HepG2 (cell line): ENCODE results near the gene ZNF655. TPM values are rescaled to one million over a fixed set of nuclear protein-coding genes. Genes with fewer than 3 reads are reported as not detected.

Source experiments
- ATAC-seq: fragments of 200-7000 bp; cut with Tn5 transposase; 3 replicates; pipeline ENCODE4 v1.9.1; 2020; ENCODE audit warnings: mild to moderate bottlenecking, moderate library complexity
- BruUV-seq: library from RNA; stranded (reverse); fragments of 400-500 nt; replicated peaks from 2 replicates; lab custom pipeline; 2021; lab: Mats Ljungman, UMichigan
- CTCF ChIA-PET: fragments of 300-600 bp; formaldehyde crosslinking; extraction: SDS; loops from one replicate; lab custom pipeline; 2021; ENCODE audit warnings: low total read pairs, inconsistent platforms, low intra/inter-chr PET ratio; lab: Yijun Ruan, JAX
- POLR2A ChIA-PET: fragments of 350-600 bp; sonication (Branson Sonifier 250); formaldehyde crosslinking; loops from one replicate; lab custom pipeline; 2020; ENCODE audit warnings: antibody characterized with exemption, inconsistent platforms; lab: Yijun Ruan, JAX
- DNase-seq: peaks from one replicate; pipeline ENCODE4 v3.0.0-alpha.2; 2015; ENCODE audit warnings: low spot score
- FAIRE-seq: peaks from 3 replicates; lab custom pipeline; 2011; peaks lifted over from hg19 to GRCh38; lab: Jason Lieb, UNC
- H2AFZ ChIP-seq: one replicate; pipeline ENCODE4 v1.6.1; 2011; ENCODE audit warnings: low read length, inconsistent platforms
- H3K27ac ChIP-seq: fragments of 300-600 bp; 3 replicates; pipeline ENCODE4 v1.8.0; 2011; ENCODE audit warnings: mixed run types, mild to moderate bottlenecking, mixed read lengths, low read length, inconsistent platforms; ENCODE audit not compliant: insufficient read depth; ENCODE audit errors: extremely low read length
- H3K27me3 ChIP-seq, 2 experiments: fragments of 200-600 bp in 1 of 2; 2 replicates in 1 of 2; 3 replicates in 1 of 2; pipeline versions ENCODE4 v1.6.0 to v1.8.0; 2011; ENCODE audit warnings: low read length in 2 of 2, mild to moderate bottlenecking in 2 of 2, moderate library complexity in 2 of 2, inconsistent platforms in 1 of 2; ENCODE audit not compliant: insufficient read depth in 2 of 2, control insufficient read depth in 1 of 2
- H3K36me3 ChIP-seq, 2 experiments: fragments of 200-600 bp in 1 of 2; replicated peaks in 1 of 2; 2 replicates in 1 of 2; 3 replicates in 1 of 2; pipeline versions ENCODE4 v1.5.1 to v1.8.0; 2011; ENCODE audit warnings: low read length in 2 of 2, inconsistent platforms in 1 of 2; ENCODE audit not compliant: insufficient read depth in 2 of 2, control insufficient read depth in 1 of 2
- H3K4me1 ChIP-seq: 2 replicates; pipeline ENCODE4 v1.5.1; 2012; ENCODE audit warnings: low read length, inconsistent platforms; ENCODE audit not compliant: insufficient read depth
- H3K4me2 ChIP-seq: 2 replicates; pipeline ENCODE4 v1.6.0; 2011; ENCODE audit warnings: low read depth, low read length, inconsistent platforms
- H3K4me3 ChIP-seq, 3 experiments: fragments of 200-600 bp in 1 of 3; sonication (generic), shearing (Covaris generic) in 1 of 3; replicated peaks in 1 of 3; 2 replicates each; pipeline ENCODE4 v1.5.1; 2011 to 2016; ENCODE audit warnings: low read length in 3 of 3, inconsistent platforms in 2 of 3, low read depth in 2 of 3, mild to moderate bottlenecking in 2 of 3, control low read depth in 1 of 3, mixed read lengths in 1 of 3; ENCODE audit not compliant: insufficient read depth in 1 of 3
- H3K79me2 ChIP-seq: one replicate; pipeline ENCODE4 v1.6.1; 2011; ENCODE audit warnings: low read length, inconsistent platforms; ENCODE audit not compliant: insufficient read depth
- H3K9ac ChIP-seq: 2 replicates; pipeline ENCODE4 v1.6.0; 2011; ENCODE audit warnings: mild to moderate bottlenecking, low read depth, low read length, inconsistent platforms; ENCODE audit not compliant: insufficient read depth
- H3K9me3 ChIP-seq: 2 replicates; pipeline ENCODE4 v1.5.1; 2012; ENCODE audit warnings: mild to moderate bottlenecking, low read length
- H4K20me1 ChIP-seq: 2 replicates; pipeline ENCODE4 v1.6.0; 2011; ENCODE audit warnings: inconsistent platforms, mild to moderate bottlenecking, low read length, moderate library complexity; ENCODE audit not compliant: insufficient read depth
- DNMT3B ChIP-seq: conservative IDR thresholded peaks from 2 replicates; pipeline ENCODE4 v1.6.1; 2016; ENCODE audit warnings: missing biosample characterization, control low read depth
- ONECUT2 ChIP-seq: sonication (generic); formaldehyde crosslinking; IDR thresholded peaks from 2 replicates; pipeline ENCODE4 v1.4.0; 2020; ENCODE audit warnings: missing genetic modification reagents
- PAF1 ChIP-seq: IDR thresholded peaks from 2 replicates; pipeline ENCODE4 v1.6.1; 2016; ENCODE audit warnings: missing genetic modification reagents, missing compliant biosample characterization
- ZNF496 ChIP-seq: sonication (generic); formaldehyde crosslinking; IDR thresholded peaks from 2 replicates; pipeline ENCODE4 v1.8.1; 2023; ENCODE audit warnings: mild to moderate bottlenecking, moderate library complexity, missing genetic modification reagents; ENCODE audit not compliant: insufficient replicate concordance
- ZNF563 ChIP-seq: sonication (generic); formaldehyde crosslinking; IDR thresholded peaks from 2 replicates; pipeline ENCODE4 v1.8.0; 2022; ENCODE audit warnings: mild to moderate bottlenecking, moderate library complexity, missing genetic modification reagents
- ZNF569 ChIP-seq: sonication (generic); formaldehyde crosslinking; IDR thresholded peaks from 2 replicates; pipeline ENCODE4 v1.5.0; 2020; ENCODE audit warnings: mild to moderate bottlenecking, missing genetic modification reagents, moderate library complexity, borderline replicate concordance
- ZSCAN22 ChIP-seq: sonication (generic); formaldehyde crosslinking; IDR thresholded peaks from 2 replicates; pipeline ENCODE4 v1.4.0; 2020; ENCODE audit warnings: mild to moderate bottlenecking, missing genetic modification reagents
- WGBS: methylation state at CpG from one replicate; pipeline ENCODE4 v1.1.6; 2017; ENCODE audit warnings: low lambda C conversion rate; 5-methylcytosine and 5-hydroxymethylcytosine counted together
- in situ Hi-C: cut with HindIII; loops from 2 replicates; pipeline ENCODE4 v1.10.0; 2017; ENCODE audit warnings: low pct_unique_long_range_greater_than_20kb; ENCODE audit not compliant: extremely low pct_ligation_motif_present
- intact Hi-C: fragments of 100-400 bp; cut with micrococcal nuclease; formaldehyde crosslinking; loops from one replicate; pipeline ENCODE4 v1.10.0; 2022; ENCODE audit not compliant: unreplicated experiment
- polyA plus RNA-seq, 8 experiments: library from polyadenylated mRNA; depleted of rRNA in 3 of 8; stranded (reverse) in 7 of 8; unstranded in 1 of 8; fragments of >200 nt; fragmentation: Illumina TruSeq in 4 of 8; extraction: Trizol in 4 of 8; gene quantifications; 2 replicates each; pipeline versions ENCODE4 v1.2.1 to v1.2.3, GENCODE V29; 2011 to 2016; ENCODE audit warnings: low read depth in 4 of 8, missing spikeins in 1 of 8, mixed read lengths in 1 of 8; ENCODE audit not compliant: insufficient read depth in 1 of 8
- total RNA-seq, 5 experiments: library from RNA; depleted of rRNA; stranded (reverse); fragments of >200 nt; fragmentation: Illumina TruSeq; extraction: Trizol; gene quantifications; 2 replicates each; pipeline ENCODE4 v1.2.3, GENCODE V29; 2016; ENCODE audit warnings: low read depth in 1 of 5
- TF ChIP-seq, protein P1 (sequence below): sonication (generic); formaldehyde crosslinking; IDR thresholded peaks from 2 replicates; pipeline ENCODE4 v1.4.0; 2020; ENCODE audit warnings: missing genetic modification reagents, mild to moderate bottlenecking, borderline replicate concordance

The ZNF655 gene
- total and polyA plus RNA-seq, 2 of the 13 experiments (the other 11 are each of a cell fraction or from before 2014, with no cell fraction given): 53.4 to 75.6 TPM

DNA sequence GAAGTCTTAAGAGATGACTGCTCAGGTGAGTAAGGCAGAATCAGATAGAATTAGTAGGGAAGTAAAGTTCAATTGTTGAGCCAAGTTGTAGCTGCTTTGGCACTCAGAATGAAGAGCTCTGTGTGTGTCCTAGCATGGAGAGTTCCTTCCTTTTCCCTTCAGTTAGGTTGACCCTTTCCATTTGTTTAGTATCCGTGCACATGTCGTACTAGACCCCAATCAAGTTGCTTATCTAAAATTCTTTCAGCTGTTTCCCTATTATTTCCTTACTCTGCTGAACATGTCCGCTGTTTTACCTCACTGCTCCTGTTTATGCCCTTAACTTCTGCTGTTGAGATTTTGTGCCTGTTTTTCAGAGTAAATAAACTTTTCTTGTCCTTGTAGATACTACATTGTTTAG is 13.3 kb downstream of the ZNF655 start (continued):
- TF ChIP-seq ZNF569 (CRISPR knock-in tag) (no peak), DNMT3B (CRISPR knock-in tag) (no peak)

DNA sequence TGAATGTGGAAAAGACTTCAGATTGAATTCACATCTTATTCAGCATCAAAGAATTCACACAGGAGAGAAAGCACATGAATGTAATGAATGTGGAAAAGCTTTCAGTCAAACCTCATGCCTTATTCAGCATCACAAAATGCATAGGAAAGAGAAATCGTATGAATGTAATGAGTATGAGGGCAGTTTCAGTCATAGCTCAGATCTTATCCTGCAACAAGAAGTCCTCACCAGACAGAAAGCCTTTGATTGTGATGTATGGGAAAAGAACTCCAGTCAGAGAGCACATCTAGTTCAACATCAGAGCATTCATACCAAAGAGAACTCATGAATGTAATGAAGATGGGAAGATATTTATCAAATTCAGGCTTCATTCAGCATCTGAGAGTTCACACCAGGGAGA is 14.8 kb downstream of the ZNF655 start:
- 0 out of 2 replicates have a peak, but pooled peaks have one; percentile 51 for TF ChIP-seq PAF1 (CRISPR knock-in tag)
- no peak for TF ChIP-seq ZNF563
- H3K36me3 ChIP-seq: peaks cover 6 to 52% of the 10 kb centered on the region in 2 experiments
- WGBS: 95% methylated on average over 1 of the region's 1 CpG
- in situ Hi-C loops (no loop called here), intact Hi-C loops (no loop called here)
- no peaks in the 10 kb centered on the region for H3K79me2 ChIP-seq
- no peaks in the 10 kb centered on the region for H3K27me3 ChIP-seq
- POLR2A ChIA-PET: interaction anchor here (0.7 to 1.9 kb wide), 2 partner anchors 10 to 69 kb away, joined by 3 to 4 read pairs; partner anchors contain the start of gene ZKSCAN5
- no peak for ATAC-seq
- no peak overlapping the region for H3K4me2 ChIP-seq
- H4K20me1 ChIP-seq: no peaks in the 10 kb centered on the region
- no peak for DNase-seq
- H3K4me1 ChIP-seq: no peaks in the 10 kb centered on the region
- H3K9me3 ChIP-seq: no peaks in the 10 kb centered on the region
- BruUV-seq: no TSS peak
- H3K9ac ChIP-seq: no peak overlapping the region
- H3K27ac ChIP-seq: no peak overlapping the region
- no peak overlapping the region for H3K4me3 ChIP-seq
- H2AFZ ChIP-seq: no peak overlapping the region
- FAIRE-seq: no peak
- CTCF ChIA-PET: no interaction called here

DNA sequence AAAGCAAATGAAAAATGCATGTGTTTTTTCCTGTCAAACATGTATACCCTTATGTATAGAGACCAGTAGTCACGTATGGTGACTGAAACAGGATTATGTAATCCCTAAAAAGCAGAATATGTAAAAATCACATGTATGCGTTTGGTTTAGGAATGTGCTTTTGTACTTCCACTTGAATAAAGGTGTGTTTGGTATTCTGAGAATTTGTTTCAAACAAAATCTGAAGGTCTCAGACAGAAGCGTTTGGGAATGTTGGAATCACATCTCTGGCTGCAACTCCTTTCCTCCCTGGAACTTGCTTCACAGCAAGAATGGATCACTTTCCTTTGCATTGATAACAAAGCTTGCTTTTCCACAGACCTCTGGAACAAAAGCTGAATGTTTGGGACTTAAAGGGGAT is 17.8 kb downstream of the ZNF655 start:
- Histone ChIP-seq H3K27me3 (no peaks in the 10 kb centered on the region), H3K27ac (no peak overlapping the region), H3K36me3 (peaks cover 3 to 28% of the 10 kb centered on the region in 2 experiments), H3K4me1 (peaks cover 5% of the 10 kb centered on the region; the same call in 1 of the 2 replicates), H2AFZ (no peak overlapping the region), H4K20me1 (no peaks in the 10 kb centered on the region), H3K9me3 (no peaks in the 10 kb centered on the region), H3K9ac (no peak overlapping the region), H3K4me2 (no peak overlapping the region), H3K79me2 (no peaks in the 10 kb centered on the region), H3K4me3 (no peak overlapping the region)
- TF ChIP-seq, protein P1, sequence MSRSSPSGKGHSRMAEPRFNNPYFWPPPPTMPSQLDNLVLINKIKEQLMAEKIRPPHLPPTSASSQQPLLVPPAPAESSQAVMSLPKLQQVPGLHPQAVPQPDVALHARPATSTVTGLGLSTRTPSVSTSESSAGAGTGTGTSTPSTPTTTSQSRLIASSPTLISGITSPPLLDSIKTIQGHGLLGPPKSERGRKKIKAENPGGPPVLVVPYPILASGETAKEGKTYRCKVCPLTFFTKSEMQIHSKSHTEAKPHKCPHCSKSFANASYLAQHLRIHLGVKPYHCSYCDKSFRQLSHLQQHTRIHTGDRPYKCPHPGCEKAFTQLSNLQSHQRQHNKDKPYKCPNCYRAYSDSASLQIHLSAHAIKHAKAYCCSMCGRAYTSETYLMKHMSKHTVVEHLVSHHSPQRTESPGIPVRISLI: no peak
- no peak for TF ChIP-seq ZNF496 (CRISPR knock-in tag)
- no peak for TF ChIP-seq ONECUT2 (CRISPR knock-in tag)
- TF ChIP-seq ZSCAN22: no peak
- DNase-seq (no peak), ATAC-seq (no peak), FAIRE-seq (no peak)
- POLR2A ChIA-PET: interaction anchor here (0.8 kb wide), 1 partner anchor 72 kb away, joined by 3 read pairs; the partner anchor contains the start of gene ZKSCAN5
- in situ Hi-C loops: no loop called here
- intact Hi-C loops: no loop called here
- no TSS peak for BruUV-seq
- 91% methylated on average over 3 of the region's 3 CpGs for WGBS
- CTCF ChIA-PET: no interaction called here
